ENCODE measurements around the gene CPE. TPM values are rescaled to one million over a fixed set of nuclear protein-coding genes. Genes with fewer than 3 reads are reported as not detected.

Gene CPE
- total RNA-seq, 1 experiment from 2014 or later: 21.4 TPM

GRCh38 chr4:165364452-165365080 is 14.2 kb upstream of the CPE start:
- DNase-seq (ENCODE audit: low spot score): peak; percentile 48

- peak; percentile 89 for DNase-seq (ENCODE audit: low spot score)
Observed at GRCh38 chr4:165367040-165367439, 11.8 kb upstream of the CPE start.

DNA sequence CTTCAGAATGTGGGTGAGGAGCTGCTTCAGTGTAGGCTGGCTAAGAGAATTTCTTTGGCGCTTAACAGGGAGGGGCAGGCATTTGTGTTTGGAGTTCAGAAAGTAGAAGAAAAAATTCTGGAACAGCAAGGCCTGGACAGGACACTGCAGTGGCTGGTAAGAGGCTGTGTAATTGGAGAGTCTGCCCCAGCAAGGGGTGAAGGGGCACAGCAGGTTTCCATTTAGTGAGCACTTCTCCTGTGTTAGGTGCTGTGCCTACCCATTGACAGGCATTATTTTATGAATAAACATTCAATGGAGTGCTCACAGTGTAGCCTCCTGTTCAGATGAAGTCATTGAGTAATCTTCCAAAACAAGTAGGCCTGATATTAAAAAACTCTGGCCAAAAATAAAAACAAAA is 10.7 kb upstream of the CPE start:
- DNase-seq (ENCODE audit: low spot score): no peak

DNA sequence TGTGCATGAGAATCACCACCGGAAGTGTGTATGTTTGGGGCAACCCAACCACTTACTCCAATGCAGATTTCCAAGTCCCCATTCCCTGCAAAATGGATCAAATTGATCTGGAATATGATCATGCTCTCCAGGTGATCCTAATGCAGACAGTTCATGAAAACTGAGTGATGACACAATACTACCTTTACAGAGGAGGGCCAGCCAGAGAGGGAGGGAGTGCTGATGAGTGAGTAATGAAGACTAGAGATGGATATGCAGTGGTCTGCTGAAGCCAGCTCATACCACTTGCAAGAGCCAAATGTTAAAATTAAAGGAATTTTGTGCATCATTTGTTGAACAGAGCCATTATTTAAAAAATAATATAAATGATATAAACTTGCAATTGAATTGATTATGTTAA is 10.2 kb upstream of the CPE start:
- no peak for DNase-seq (ENCODE audit: low spot score)

DNA sequence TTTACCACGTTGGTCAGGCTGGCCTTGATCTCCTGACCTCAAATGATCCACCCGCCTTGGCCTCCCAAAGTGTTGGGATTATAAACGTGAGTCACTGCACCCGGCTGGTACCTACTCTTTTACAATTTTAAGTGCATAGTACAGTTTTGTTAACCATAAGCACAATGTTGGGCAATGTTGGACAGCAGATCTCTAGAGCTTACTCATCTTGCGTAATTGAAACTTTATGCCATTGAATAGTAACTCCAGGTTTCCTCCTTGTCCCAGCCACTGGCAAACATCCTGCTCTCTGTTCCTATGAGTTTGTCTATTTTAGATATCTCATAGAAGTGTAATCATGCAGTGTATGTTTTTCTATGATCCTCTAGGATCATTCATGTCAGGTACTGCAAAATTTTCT is 9.3 kb upstream of the CPE start:
- peak; percentile 69 for DNase-seq (ENCODE audit: low spot score)

GRCh38 chr4:165370530-165370929 is 8.3 kb upstream of the CPE start:
- DNase-seq (ENCODE audit: low spot score): no peak

GRCh38 chr4:165375465-165375864 is 3.3 kb upstream of the CPE start:
- DNase-seq (ENCODE audit: low spot score): no peak

DNA sequence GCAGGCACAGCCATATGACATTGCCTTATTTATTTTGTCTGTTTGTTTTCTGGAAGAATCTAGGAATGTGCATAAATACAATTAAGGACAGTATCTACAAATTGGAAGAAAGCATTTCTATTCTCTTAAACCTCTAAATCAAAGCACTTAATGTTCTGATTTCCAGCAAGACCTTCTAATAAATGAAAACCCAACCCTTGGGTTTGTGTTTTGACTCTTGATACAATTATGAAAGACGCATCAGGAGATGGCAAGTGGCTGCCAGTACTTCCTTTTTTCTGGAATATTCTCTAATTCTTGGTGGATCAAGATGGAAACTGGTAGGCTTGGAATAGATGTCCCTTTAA is 437 bp upstream of the CPE start:
- DNase-seq (ENCODE audit: low spot score): no peak

GRCh38 chr4:165379678-165380064 is 863 bp downstream of the CPE start:
- no peak for DNase-seq (ENCODE audit: low spot score)

GRCh38 chr4:165380805-165381204 is 2.0 kb downstream of the CPE start:
- no peak for DNase-seq (ENCODE audit: low spot score)

DNA sequence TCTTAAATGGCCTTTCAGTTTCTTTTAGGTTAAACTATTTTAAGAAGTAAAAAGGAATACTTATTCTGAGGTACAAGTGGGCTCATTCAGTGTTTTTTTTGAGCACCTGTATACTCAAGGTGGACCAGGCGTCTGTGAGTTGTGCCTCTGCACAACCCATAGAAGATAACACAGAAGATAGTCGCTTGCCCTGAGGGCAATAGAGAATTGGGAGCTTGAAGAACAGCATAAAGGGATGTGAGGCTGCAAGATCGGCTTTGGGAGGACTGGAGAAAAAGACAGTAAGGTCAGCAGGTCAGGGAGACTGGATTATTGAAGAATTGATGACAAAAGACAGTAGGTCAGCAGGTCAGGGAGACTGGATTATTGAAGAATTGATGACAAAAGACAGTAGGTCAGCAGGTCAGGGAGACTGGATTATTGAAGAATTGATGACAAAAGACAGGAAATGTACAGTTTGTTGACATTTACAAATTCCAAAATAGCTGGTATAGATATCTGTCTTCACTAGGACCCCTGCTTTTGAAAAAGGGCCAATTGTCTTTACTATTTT is 3.1 kb downstream of the CPE start:
- no peak for DNase-seq (ENCODE audit: low spot score)

DNA sequence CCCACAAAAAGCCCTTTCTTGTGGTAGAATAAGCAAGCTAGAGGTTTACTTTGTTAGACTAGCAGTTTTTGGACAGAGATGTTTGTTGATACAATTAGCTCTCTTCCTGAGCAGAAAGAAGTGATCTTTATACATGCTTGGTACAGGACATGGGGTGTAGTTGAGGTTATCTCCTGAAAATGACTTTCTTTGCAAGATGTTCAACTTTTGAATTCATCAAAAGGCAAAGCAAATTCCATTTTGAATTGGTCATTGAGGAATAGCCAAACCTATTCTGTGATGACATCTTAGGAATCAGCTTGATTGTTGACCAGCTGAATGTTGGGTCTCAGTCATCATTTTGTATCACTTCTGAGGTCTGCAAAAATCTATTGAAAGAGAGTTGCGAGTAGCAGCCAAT is 3.8 kb downstream of the CPE start:
- no peak for DNase-seq (ENCODE audit: low spot score)

- no peak for DNase-seq (ENCODE audit: low spot score)
Observed at GRCh38 chr4:165383591-165384073, 4.8 kb downstream of the CPE start.

DNA sequence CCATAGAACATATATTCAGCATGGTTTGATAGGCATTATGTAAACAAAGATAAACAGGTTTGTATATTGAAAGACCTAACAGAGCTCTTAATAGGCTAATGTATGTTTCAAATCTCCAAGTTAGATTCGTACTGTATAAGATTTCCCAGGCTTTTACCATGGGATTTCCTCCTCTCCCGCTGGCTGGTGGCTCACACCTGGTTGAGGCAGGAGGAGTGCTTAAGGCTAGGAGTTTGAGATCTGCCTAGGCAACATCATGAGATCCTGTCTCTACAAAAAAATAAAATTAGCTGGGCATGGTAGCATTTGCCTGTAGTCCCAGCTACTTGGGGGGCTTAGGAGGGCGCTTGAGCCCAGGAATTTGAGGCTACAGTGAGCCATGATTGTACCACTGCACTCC is 5.4 kb downstream of the CPE start:
- no peak for DNase-seq (ENCODE audit: low spot score)

DNA sequence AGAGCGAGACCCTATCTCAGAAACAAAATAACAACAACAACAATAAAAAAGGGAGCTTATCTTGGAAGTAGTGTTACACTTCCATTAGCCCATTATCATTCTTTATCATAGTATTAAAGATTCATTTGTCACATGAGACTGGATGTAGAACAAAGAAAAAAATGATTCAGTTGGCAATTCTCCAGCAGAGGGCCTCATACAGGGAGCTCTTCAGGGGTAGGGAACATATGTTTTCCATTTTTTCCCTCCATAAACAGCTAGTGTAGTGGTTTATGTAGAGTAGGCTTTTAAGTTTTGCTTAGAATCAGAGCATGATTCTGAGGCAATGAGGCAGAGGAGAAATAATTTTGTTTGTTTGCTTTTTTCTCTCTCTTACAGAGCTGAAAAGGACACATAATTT is 5.8 kb downstream of the CPE start:
- no peak for DNase-seq (ENCODE audit: low spot score)

DNA sequence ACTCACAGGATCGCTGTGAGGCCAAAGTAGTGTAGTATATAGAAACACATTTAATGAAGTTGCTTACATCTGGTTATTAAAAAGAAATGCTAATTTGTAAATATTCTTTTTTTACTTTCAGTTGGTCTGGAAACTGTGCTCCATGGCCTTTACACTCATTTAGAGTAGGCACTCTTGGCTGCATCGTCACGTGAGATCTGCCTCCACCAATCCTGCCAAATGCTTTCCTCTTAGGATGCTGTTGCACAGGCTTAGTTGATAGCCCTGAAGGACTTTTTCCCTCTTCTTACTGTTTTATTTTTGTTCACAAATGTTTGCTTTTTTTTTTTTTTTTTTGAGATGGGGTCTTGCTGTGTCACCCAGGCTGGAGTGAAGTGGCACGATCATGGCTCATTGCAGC is 6.3 kb downstream of the CPE start:
- no peak for DNase-seq (ENCODE audit: low spot score)

GRCh38 chr4:165386328-165386727 is 7.5 kb downstream of the CPE start:
- no peak for DNase-seq (ENCODE audit: low spot score)

DNA sequence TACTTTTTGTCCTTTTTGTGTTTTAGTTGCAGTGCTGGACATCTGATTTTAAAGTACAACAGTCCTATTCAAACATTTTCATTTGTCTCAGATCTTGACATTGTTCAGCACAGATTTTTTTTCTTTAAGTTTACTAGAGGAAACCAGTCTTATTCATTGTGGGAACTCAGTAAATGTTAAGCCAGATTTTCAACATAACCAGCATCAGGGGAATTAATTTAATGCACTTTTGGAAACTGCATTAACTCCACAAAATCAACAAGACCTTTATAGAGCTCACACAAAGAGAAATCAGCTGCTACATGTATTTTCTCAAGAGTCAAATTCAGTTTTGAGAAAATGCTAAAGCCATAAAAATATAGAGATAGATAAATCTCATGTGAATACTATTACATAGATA is 9.9 kb downstream of the CPE start:
- no peak for DNase-seq (ENCODE audit: low spot score)

DNA sequence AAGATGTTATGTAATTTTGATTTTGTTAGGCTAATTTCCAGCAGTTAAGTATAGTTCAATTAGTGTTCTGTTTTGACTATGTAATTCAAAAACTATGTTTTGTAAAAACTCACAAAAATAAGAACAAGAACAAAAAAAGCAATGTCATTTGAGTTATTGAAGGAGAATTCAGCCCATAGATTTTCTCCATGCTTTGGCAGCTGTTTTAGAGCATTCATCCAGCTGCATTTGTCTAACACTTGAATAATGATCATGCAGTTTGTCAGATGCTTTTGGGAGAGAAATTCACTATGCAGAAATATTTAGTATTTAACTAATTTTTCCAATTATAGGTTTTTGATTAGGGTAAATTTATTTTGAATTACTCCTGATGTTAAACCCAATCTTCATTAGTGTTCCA is 14.2 kb downstream of the CPE start:
- no peak for DNase-seq (ENCODE audit: low spot score)

- DNase-seq (ENCODE audit: low spot score): no peak
Observed at GRCh38 chr4:165393704-165394103, 14.9 kb downstream of the CPE start.

- DNase-seq (ENCODE audit: low spot score): peak; percentile 18
Observed at GRCh38 chr4:165394275-165394674, 15.5 kb downstream of the CPE start.

- DNase-seq (ENCODE audit: low spot score): peak; percentile 11
Observed at GRCh38 chr4:165398570-165398969, 19.8 kb downstream of the CPE start.

DNA sequence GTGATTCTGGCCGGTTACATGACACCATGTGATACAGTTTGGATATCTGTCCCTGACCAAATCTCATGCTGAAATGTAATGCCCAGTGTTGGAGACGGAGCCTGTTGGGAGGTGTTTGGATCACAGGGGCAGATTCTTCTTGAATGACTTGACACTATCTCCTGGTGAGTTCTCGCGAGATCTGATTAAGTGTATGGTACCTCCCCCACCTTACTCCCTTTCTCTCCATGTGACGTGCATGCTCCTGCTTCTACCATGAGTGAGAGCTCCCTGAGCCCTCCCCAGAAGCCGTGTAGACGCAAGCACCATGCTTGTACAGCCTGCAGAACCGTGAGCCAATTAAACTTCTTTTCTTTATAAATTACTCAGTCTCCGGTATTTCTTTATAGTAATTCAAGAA is 23.6 kb downstream of the CPE start:
- DNase-seq (ENCODE audit: low spot score): no peak

DNA sequence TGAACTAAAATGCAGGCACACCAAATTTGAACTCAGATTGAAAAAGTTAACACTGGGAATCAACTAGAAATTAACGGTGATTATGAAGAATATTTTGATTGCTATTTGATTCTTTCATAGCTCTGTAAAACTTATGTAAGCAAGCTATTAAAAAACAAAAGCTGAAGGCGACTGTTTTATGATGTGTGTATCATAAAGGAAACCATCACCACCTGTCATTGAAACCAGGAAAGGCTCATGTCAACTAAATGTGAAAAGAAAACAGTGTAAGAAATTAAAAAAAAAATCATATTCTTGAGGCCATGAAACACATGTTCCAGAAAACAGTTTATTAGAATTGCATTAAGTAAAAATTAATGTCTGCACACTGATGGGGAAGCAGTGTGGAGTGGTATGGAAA is 24.2 kb downstream of the CPE start:
- no peak for DNase-seq (ENCODE audit: low spot score)
